MM.1S (cell line): ENCODE measurements around the gene PLAAT2.

ENCODE experiments used
- EZH2 ChIP-seq: fragments of 300-600 bp; sonication (generic); optimal IDR thresholded peaks from 2 replicates; pipeline ENCODE3; 2017; ENCODE audit warnings: low read depth, mild to moderate bottlenecking, antibody characterized with exemption, low read length, mixed read lengths
- TF ChIP-seq, protein P1 (sequence below): fragments of 300-600 bp; sonication (generic); IDR thresholded peaks from 2 replicates; pipeline ENCODE4 v1.5.1; 2016; ENCODE audit warnings: antibody characterized with exemption, low read length, mixed read lengths

DNA sequence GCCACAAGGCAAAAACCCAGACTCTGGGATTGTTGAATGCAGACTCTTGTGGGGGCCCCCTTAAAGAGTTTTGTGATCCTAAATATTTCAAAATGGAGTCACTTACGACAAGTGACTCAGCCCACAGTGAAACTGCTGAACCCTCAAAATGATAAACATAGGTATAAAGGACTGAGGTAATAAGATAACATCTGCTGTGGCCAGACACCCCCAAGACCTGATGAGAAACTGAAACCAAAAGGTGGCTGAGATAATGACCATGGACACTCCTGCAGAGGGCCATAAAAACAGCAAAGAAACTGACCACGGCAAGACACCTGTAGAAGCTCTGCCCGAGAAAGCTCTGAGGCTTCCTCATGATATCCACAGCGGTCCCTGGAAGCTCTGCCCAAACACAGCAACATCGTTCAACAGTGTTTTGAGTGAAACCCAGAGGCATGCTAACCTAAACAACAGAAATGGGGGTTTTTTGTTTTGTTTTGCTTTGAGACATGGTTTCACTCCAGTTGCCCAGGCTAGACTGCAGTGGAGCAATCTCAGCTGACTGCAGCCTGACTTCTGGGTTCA is 28.2 kb downstream of the PLAAT2 start:
- no peak for TF ChIP-seq EZH2
- TF ChIP-seq, protein P1, sequence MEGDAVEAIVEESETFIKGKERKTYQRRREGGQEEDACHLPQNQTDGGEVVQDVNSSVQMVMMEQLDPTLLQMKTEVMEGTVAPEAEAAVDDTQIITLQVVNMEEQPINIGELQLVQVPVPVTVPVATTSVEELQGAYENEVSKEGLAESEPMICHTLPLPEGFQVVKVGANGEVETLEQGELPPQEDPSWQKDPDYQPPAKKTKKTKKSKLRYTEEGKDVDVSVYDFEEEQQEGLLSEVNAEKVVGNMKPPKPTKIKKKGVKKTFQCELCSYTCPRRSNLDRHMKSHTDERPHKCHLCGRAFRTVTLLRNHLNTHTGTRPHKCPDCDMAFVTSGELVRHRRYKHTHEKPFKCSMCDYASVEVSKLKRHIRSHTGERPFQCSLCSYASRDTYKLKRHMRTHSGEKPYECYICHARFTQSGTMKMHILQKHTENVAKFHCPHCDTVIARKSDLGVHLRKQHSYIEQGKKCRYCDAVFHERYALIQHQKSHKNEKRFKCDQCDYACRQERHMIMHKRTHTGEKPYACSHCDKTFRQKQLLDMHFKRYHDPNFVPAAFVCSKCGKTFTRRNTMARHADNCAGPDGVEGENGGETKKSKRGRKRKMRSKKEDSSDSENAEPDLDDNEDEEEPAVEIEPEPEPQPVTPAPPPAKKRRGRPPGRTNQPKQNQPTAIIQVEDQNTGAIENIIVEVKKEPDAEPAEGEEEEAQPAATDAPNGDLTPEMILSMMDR, result no peak
